Panc1 (cell line): Measurements from ENCODE around the gene POLR3K. TPM values are rescaled to one million over a fixed set of nuclear protein-coding genes. Genes with fewer than 3 reads are reported as not detected.
"Not testable (repeated sequence)": the region's sequence is repeated elsewhere in the genome, so short reads cannot be mapped to it uniquely, and the experiment has no call there.

Source experiments
- ATAC-seq: fragments of 200-7000 bp; cut with Tn5 transposase; 2 replicates; pipeline ENCODE4 v1.9.1; 2020; ENCODE audit warnings: mild to moderate bottlenecking, moderate library complexity
- BruUV-seq: library from RNA; stranded (reverse); fragments of 400-500 nt; replicated peaks from 2 replicates; lab custom pipeline; 2021; lab: Mats Ljungman, UMichigan
- CTCF ChIA-PET: fragments of 300-600 bp; sonication (Branson Sonifier 250); formaldehyde crosslinking; loops from one replicate; lab custom pipeline; 2022; ENCODE audit warnings: antibody characterized with exemption; lab: Charles Lee
- POLR2A ChIA-PET: fragments of 300-600 bp; sonication (Branson Sonifier 250); formaldehyde crosslinking; loops from one replicate; lab custom pipeline; 2022; ENCODE audit warnings: antibody characterized with exemption; lab: Charles Lee
- DNase-seq: peaks from one replicate; pipeline ENCODE4 v3.0.0-alpha.2; 2010; ENCODE audit warnings: low read depth, low spot score
- H3K27ac ChIP-seq: 2 replicates; pipeline ENCODE4 v1.5.1; 2011; ENCODE audit warnings: mild to moderate bottlenecking, low read length, inconsistent platforms
- H3K27me3 ChIP-seq: fragments of 200-500 bp; sonication (Bioruptor generic); 2 replicates; pipeline ENCODE4 v1.6.0; 2014; ENCODE audit warnings: low read length, inconsistent platforms; ENCODE audit not compliant: control insufficient read depth, insufficient read depth
- H3K36me3 ChIP-seq: fragments of 200-500 bp; sonication (Bioruptor generic); 2 replicates; pipeline ENCODE4 v1.5.1; 2014; ENCODE audit warnings: inconsistent platforms, mild to moderate bottlenecking, low read length, moderate library complexity; ENCODE audit not compliant: control insufficient read depth, insufficient read depth
- H3K4me1 ChIP-seq: 2 replicates; pipeline ENCODE4 v1.5.1; 2011; ENCODE audit warnings: inconsistent platforms, mild to moderate bottlenecking, low read length, moderate library complexity; ENCODE audit not compliant: control insufficient read depth, insufficient read depth
- H3K4me3 ChIP-seq, 2 experiments: 2 replicates each; pipeline ENCODE4 v1.5.1; 2011 to 2012; ENCODE audit warnings: low read depth in 2 of 2, low read length in 2 of 2, mild to moderate bottlenecking in 2 of 2, inconsistent platforms in 1 of 2, moderate library complexity in 1 of 2
- H3K9me3 ChIP-seq: fragments of 200-500 bp; sonication (Bioruptor generic); 2 replicates; pipeline ENCODE4 v1.5.1; 2014; ENCODE audit warnings: low read depth, mild to moderate bottlenecking, inconsistent platforms, low read length, moderate library complexity; ENCODE audit not compliant: control insufficient read depth, insufficient read depth
- POLR2AphosphoS5 ChIP-seq: IDR thresholded peaks from 2 replicates; pipeline ENCODE4 v1.6.1; 2012; ENCODE audit warnings: mild to moderate bottlenecking, low read depth, low read length, moderate library complexity
- SIN3A ChIP-seq: IDR thresholded peaks from 2 replicates; pipeline ENCODE4 v1.6.1; 2012; ENCODE audit warnings: low read depth, mild to moderate bottlenecking, low read length, moderate library complexity, borderline replicate concordance; ENCODE audit not compliant: insufficient read depth
- TCF7L2 ChIP-seq: IDR thresholded peaks from 2 replicates; pipeline ENCODE4 v1.6.1; 2011; ENCODE audit warnings: mild to moderate bottlenecking, low read depth, low read length, inconsistent platforms
- in situ Hi-C: cut with HindIII; loops from 2 replicates; pipeline ENCODE4 v1.10.0; 2016; ENCODE audit warnings: low sequenced_read_pairs, low pct_unique_long_range_greater_than_20kb
- intact Hi-C: fragments of 100-400 bp; cut with micrococcal nuclease; formaldehyde crosslinking; loops from one replicate; pipeline ENCODE4 v1.10.0; 2022; ENCODE audit not compliant: unreplicated experiment
- total RNA-seq: library from RNA; stranded (reverse); gene quantifications from one replicate; pipeline ENCODE4 v1.2.1, GENCODE V29; 2021; ENCODE audit not compliant: unreplicated experiment
- TF ChIP-seq, protein P1 (sequence below): fragments of 450-650 bp; IDR thresholded peaks from 2 replicates; pipeline ENCODE4 v1.5.1; 2017; ENCODE audit warnings: mild to moderate bottlenecking
- TF ChIP-seq, protein P2 (sequence below), 2 experiments: IDR thresholded peaks; 2 replicates each; pipeline ENCODE4 v1.6.1; 2011 to 2012; ENCODE audit warnings: low read depth in 2 of 2, control low read depth in 1 of 2, low read length in 1 of 2, mild to moderate bottlenecking in 1 of 2, moderate library complexity in 1 of 2; ENCODE audit not compliant: insufficient read depth in 1 of 2

Gene POLR3K
- total RNA-seq, 1 experiment from 2014 or later, result 35.7 TPM

DNA sequence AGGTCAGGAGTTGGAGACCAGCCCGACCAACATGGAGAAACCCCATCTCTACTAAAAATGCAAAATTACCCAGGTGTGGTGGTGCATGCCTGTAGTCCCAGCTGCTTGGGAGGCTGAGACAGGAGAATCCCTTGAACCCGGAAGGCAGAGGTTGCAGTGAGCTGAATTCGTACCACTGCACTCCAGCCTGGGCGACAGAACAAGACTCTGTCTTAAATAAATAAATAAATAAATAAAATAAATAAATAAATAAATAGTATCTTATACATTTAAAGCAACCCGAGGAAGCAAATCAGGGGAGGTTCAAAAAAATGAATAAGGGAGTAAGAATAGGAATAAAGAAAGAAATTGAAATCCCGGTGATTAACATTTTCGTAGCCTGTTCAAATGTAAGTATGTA is 6.9 kb downstream of the POLR3K start:
- POLR2A ChIA-PET, BruUV-seq, CTCF ChIA-PET, in situ Hi-C loops, DNase-seq, H3K27me3 ChIP-seq, intact Hi-C loops, H3K27ac ChIP-seq, H3K4me1 ChIP-seq, H3K4me3 ChIP-seq, ATAC-seq, H3K9me3 ChIP-seq: not testable (repeated sequence)
- peaks cover 14% of the 10 kb centered on the region for H3K36me3 ChIP-seq

DNA sequence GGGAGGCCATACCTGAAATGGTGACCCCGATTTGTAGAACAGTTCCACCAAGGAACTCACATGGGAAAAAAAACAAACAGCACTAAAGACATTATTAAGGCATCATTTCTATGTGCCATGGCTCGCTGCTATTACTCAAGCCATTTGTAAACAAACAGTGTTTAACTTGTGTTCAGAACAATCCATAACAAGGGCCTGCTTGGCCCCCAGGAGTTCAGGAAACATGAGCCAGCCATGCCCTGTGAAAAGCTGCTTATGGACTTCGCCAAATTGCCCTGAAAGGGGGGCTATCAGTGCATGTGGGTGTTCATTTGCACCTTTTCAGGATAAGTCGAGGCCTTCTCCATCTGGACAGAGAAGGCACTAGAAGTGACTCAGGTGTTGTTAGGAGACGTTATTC is 8.0 kb downstream of the POLR3K start:
- BruUV-seq, result no TSS peak
- CTCF ChIA-PET, result interaction anchor here (0.7 kb wide), 1 partner anchor 21 kb away, joined by 3 read pairs; no protein-coding TSS in a partner anchor
- Histone ChIP-seq H3K9me3 (no peaks in the 10 kb centered on the region), H3K36me3 (peaks cover 14% of the 10 kb centered on the region), H3K4me1 (no peaks in the 10 kb centered on the region), H3K27ac (no peak overlapping the region), H3K27me3 (no peaks in the 10 kb centered on the region), H3K4me3 (no peak overlapping the region)
- POLR2A ChIA-PET, result no interaction called here
- intact Hi-C loops (no loop called here), in situ Hi-C loops (no loop called here)
- no peak for ATAC-seq
- TF ChIP-seq, protein P1, sequence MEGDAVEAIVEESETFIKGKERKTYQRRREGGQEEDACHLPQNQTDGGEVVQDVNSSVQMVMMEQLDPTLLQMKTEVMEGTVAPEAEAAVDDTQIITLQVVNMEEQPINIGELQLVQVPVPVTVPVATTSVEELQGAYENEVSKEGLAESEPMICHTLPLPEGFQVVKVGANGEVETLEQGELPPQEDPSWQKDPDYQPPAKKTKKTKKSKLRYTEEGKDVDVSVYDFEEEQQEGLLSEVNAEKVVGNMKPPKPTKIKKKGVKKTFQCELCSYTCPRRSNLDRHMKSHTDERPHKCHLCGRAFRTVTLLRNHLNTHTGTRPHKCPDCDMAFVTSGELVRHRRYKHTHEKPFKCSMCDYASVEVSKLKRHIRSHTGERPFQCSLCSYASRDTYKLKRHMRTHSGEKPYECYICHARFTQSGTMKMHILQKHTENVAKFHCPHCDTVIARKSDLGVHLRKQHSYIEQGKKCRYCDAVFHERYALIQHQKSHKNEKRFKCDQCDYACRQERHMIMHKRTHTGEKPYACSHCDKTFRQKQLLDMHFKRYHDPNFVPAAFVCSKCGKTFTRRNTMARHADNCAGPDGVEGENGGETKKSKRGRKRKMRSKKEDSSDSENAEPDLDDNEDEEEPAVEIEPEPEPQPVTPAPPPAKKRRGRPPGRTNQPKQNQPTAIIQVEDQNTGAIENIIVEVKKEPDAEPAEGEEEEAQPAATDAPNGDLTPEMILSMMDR, result no peak
- TF ChIP-seq POLR2AphosphoS5, result no peak
- no peak for TF ChIP-seq SIN3A
- TF ChIP-seq, protein P2, sequence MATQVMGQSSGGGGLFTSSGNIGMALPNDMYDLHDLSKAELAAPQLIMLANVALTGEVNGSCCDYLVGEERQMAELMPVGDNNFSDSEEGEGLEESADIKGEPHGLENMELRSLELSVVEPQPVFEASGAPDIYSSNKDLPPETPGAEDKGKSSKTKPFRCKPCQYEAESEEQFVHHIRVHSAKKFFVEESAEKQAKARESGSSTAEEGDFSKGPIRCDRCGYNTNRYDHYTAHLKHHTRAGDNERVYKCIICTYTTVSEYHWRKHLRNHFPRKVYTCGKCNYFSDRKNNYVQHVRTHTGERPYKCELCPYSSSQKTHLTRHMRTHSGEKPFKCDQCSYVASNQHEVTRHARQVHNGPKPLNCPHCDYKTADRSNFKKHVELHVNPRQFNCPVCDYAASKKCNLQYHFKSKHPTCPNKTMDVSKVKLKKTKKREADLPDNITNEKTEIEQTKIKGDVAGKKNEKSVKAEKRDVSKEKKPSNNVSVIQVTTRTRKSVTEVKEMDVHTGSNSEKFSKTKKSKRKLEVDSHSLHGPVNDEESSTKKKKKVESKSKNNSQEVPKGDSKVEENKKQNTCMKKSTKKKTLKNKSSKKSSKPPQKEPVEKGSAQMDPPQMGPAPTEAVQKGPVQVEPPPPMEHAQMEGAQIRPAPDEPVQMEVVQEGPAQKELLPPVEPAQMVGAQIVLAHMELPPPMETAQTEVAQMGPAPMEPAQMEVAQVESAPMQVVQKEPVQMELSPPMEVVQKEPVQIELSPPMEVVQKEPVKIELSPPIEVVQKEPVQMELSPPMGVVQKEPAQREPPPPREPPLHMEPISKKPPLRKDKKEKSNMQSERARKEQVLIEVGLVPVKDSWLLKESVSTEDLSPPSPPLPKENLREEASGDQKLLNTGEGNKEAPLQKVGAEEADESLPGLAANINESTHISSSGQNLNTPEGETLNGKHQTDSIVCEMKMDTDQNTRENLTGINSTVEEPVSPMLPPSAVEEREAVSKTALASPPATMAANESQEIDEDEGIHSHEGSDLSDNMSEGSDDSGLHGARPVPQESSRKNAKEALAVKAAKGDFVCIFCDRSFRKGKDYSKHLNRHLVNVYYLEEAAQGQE (IDR thresholded peaks at IDR 0.05; ENCODE audit: insufficient read depth in 1 of 2, low read depth in 2 of 2, low read length in 1 of 2), result no peak
- TF ChIP-seq TCF7L2, result no peak
- DNase-seq, result no peak

DNA sequence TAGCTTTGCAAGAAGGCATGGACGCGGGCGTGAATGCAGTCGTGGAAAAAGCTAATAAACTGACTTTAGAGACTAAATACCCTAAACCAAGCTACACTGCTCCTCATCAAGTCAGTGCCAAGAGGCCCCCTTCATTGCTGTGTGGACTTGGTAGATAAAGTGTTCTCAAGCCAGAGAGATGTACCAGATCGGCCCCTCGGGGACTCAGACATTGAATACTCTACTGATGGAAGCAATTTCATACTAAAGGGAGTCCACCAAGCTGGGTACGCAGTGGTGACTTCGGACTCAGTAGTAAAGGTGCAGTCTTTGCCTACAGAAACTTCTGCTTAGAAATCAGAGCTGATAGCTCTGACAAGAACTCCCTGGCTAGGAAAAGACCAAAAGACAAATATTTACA is 8.8 kb downstream of the POLR3K start:
- H3K4me3 ChIP-seq, result no peak overlapping the region
- H3K36me3 ChIP-seq, result peaks cover 14% of the 10 kb centered on the region
- intact Hi-C loops, result no loop called here
- BruUV-seq, result TSS peak; percentile 47
- H3K27ac ChIP-seq, result no peak overlapping the region
- no peaks in the 10 kb centered on the region for H3K27me3 ChIP-seq
- ChIA-PET CTCF (no interaction called here), POLR2A (no interaction called here)
- TF ChIP-seq POLR2AphosphoS5, result no peak
- TF ChIP-seq, protein P1, result no peak
- TF ChIP-seq, protein P2 (IDR thresholded peaks at IDR 0.05; ENCODE audit: insufficient read depth in 1 of 2, low read depth in 2 of 2, low read length in 1 of 2), result no peak
- ATAC-seq (no peak), DNase-seq (no peak)
- in situ Hi-C loops, result no loop called here
- H3K9me3 ChIP-seq, result no peaks in the 10 kb centered on the region
- H3K4me1 ChIP-seq, result no peaks in the 10 kb centered on the region
